HCT116 (cell line): ENCODE results near the gene PPP1R1C. TPM values are rescaled to one million over a fixed set of nuclear protein-coding genes. Genes with fewer than 3 reads are reported as not detected.
A peak's percentile ranks its signal among the peaks of the same experiment; 100 is the strongest.

ENCODE experiments used
- ATAC-seq: fragments of 200-7000 bp; cut with Tn5 transposase; 2 replicates; pipeline ENCODE4 v1.9.1; 2020; ENCODE audit warnings: mild to moderate bottlenecking, moderate library complexity
- BruUV-seq: library from RNA; stranded (reverse); fragments of 400-500 nt; replicated peaks from 2 replicates; lab custom pipeline; 2021; lab: Mats Ljungman, UMichigan
- CTCF ChIA-PET: fragments of 300-600 bp; sonication (Branson Sonifier 250); formaldehyde crosslinking; loops from one replicate; lab custom pipeline; 2021; ENCODE audit warnings: antibody characterized with exemption; lab: Charles Lee
- POLR2A ChIA-PET: fragments of 300-600, 350-600 bp; sonication (Branson Sonifier 250); formaldehyde crosslinking; loops from one replicate; lab custom pipeline; 2021; ENCODE audit warnings: antibody characterized with exemption; lab: Charles Lee
- RAD21 ChIA-PET, 2 experiments: fragments of 300-600 bp; sonication (Branson Sonifier 250); formaldehyde crosslinking; loops; one replicate each; lab custom pipeline; 2023; ENCODE audit warnings: low total read pairs in 2 of 2; ENCODE audit not compliant: uncharacterized antibody in 2 of 2, unreplicated experiment in 2 of 2, low non-redundant PET in 1 of 2; lab: Charles Lee
- DNase-seq: peaks from one replicate; pipeline ENCODE4 v3.0.0-alpha.2; 2010; ENCODE audit warnings: low read depth, low spot score
- H2AFZ ChIP-seq: fragments of 200-600 bp; shearing (Covaris generic), sonication (generic); 2 replicates; pipeline ENCODE4 v1.6.1; 2017; ENCODE audit warnings: low read depth, mixed run types, mixed read lengths, antibody characterized with exemption, low read length; ENCODE audit not compliant: poor library complexity, severe bottlenecking
- H3K27ac ChIP-seq: 2 replicates; pipeline ENCODE4 v1.5.1; 2012; ENCODE audit warnings: low read depth, low read length
- H3K27me3 ChIP-seq: fragments of 200-600 bp; sonication (generic); 2 replicates; pipeline ENCODE4 v1.6.1; 2016; ENCODE audit warnings: mixed run types, low read length, mixed read lengths; ENCODE audit not compliant: insufficient read depth
- H3K36me3 ChIP-seq, 2 experiments: fragments of 200-500 bp in 1 of 2; fragments of 200-600 bp in 1 of 2; sonication (Bioruptor generic) in 1 of 2; sonication (generic) in 1 of 2; 2 replicates each; pipeline versions ENCODE4 v1.5.1 to v1.6.1; 2014 to 2016; ENCODE audit warnings: low read length in 2 of 2, inconsistent platforms in 1 of 2, mixed read lengths in 1 of 2, mixed run types in 1 of 2; ENCODE audit not compliant: insufficient read depth in 2 of 2, control insufficient read depth in 1 of 2
- H3K4me1 ChIP-seq, 2 experiments: fragments of 200-600 bp in 1 of 2; sonication (generic) in 1 of 2; 2 replicates each; pipeline versions ENCODE4 v1.5.1 to v1.6.1; 2012 to 2017; ENCODE audit warnings: low read length in 2 of 2, inconsistent platforms in 1 of 2, mild to moderate bottlenecking in 1 of 2, mixed read lengths in 1 of 2, mixed run types in 1 of 2, moderate library complexity in 1 of 2; ENCODE audit not compliant: insufficient read depth in 2 of 2, control insufficient read depth in 1 of 2
- H3K4me2 ChIP-seq: fragments of 200-600 bp; sonication (generic); 2 replicates; pipeline ENCODE4 v1.6.1; 2017; ENCODE audit warnings: mixed run types, low read length, mixed read lengths
- H3K4me3 ChIP-seq, 2 experiments: fragments of 200-600 bp in 1 of 2; sonication (generic) in 1 of 2; replicated peaks in 1 of 2; 2 replicates each; pipeline ENCODE4 v1.5.1; 2011 to 2016; ENCODE audit warnings: low read length in 2 of 2, control low read depth in 1 of 2, low read depth in 1 of 2, mild to moderate bottlenecking in 1 of 2, mixed read lengths in 1 of 2, mixed run types in 1 of 2
- H3K79me2 ChIP-seq: fragments of 200-600 bp; sonication (generic); 2 replicates; pipeline ENCODE4 v1.6.1; 2017; ENCODE audit warnings: mild to moderate bottlenecking, mixed run types, low read length, moderate library complexity, mixed read lengths; ENCODE audit not compliant: insufficient read depth
- H3K9ac ChIP-seq: fragments of 200-600 bp; sonication (generic); 2 replicates; pipeline ENCODE4 v1.6.1; 2016; ENCODE audit warnings: low read length, mixed read lengths
- H3K9me2 ChIP-seq: fragments of 200-600 bp; sonication (generic), shearing (Covaris generic); 2 replicates; pipeline ENCODE4 v1.6.1; 2017; ENCODE audit warnings: mixed run types, mild to moderate bottlenecking, moderate library complexity; ENCODE audit not compliant: insufficient read depth
- H3K9me3 ChIP-seq, 2 experiments: fragments of 200-500 bp in 1 of 2; fragments of 200-600 bp in 1 of 2; sonication (Bioruptor generic) in 1 of 2; sonication (generic) in 1 of 2; 2 replicates each; pipeline ENCODE4 v1.6.1; 2014 to 2017; ENCODE audit warnings: low read length in 2 of 2, mixed read lengths in 2 of 2, inconsistent platforms in 1 of 2, low read depth in 1 of 2, mild to moderate bottlenecking in 1 of 2, mixed run types in 1 of 2, moderate library complexity in 1 of 2; ENCODE audit not compliant: control insufficient read depth in 1 of 2, insufficient read depth in 1 of 2
- H4K20me1 ChIP-seq: fragments of 200-600 bp; sonication (generic), shearing (Covaris generic); 2 replicates; pipeline ENCODE4 v1.6.1; 2017; ENCODE audit warnings: mixed run types, mild to moderate bottlenecking, moderate library complexity; ENCODE audit not compliant: insufficient read depth
- ATF3 ChIP-seq: IDR thresholded peaks from 2 replicates; pipeline ENCODE4 v1.6.1; 2012
- CBX3 ChIP-seq: IDR thresholded peaks from 2 replicates; pipeline ENCODE4 v1.6.1; 2012; ENCODE audit warnings: low read depth
- CEBPB ChIP-seq: IDR thresholded peaks from 2 replicates; pipeline ENCODE4 v1.6.1; 2012; ENCODE audit warnings: low read depth
- CTCF ChIP-seq, 3 experiments: fragments of 200-600 bp in 1 of 3; sonication (generic) in 1 of 3; IDR thresholded peaks in 2 of 3; conservative IDR thresholded peaks in 1 of 3; 2 replicates each; pipeline ENCODE4 v1.5.1; 2012 to 2017; ENCODE audit warnings: low read depth in 2 of 3, low read length in 2 of 3, antibody characterized with exemption in 1 of 3, borderline replicate concordance in 1 of 3, control low read depth in 1 of 3, mild to moderate bottlenecking in 1 of 3, mixed read lengths in 1 of 3, mixed run types in 1 of 3, moderate library complexity in 1 of 3; ENCODE audit not compliant: insufficient read depth in 1 of 3
- ELF1 ChIP-seq: IDR thresholded peaks from 2 replicates; pipeline ENCODE4 v1.6.1; 2012; ENCODE audit warnings: low read depth, borderline replicate concordance
- EZH2 ChIP-seq: fragments of 200-600 bp; sonication (generic); IDR thresholded peaks from 2 replicates; pipeline ENCODE4 v1.6.1; 2017; ENCODE audit warnings: antibody characterized with exemption, mixed run types
- FOSL1 ChIP-seq: IDR thresholded peaks from 2 replicates; pipeline ENCODE4 v1.6.1; 2012; ENCODE audit warnings: low read depth
- JUND ChIP-seq: IDR thresholded peaks from 2 replicates; pipeline ENCODE4 v1.6.1; 2012
- MAX ChIP-seq: IDR thresholded peaks from 2 replicates; pipeline ENCODE4 v1.6.1; 2012
- POLR2A ChIP-seq: IDR thresholded peaks from 2 replicates; pipeline ENCODE4 v1.7.0; 2011; ENCODE audit warnings: borderline replicate concordance; ENCODE audit not compliant: insufficient read depth, insufficient read length; ENCODE audit errors: extremely low read depth
- POLR2AphosphoS5 ChIP-seq: IDR thresholded peaks from 2 replicates; pipeline ENCODE4 v1.6.1; 2011; ENCODE audit warnings: mild to moderate bottlenecking, low read depth, low read length, moderate library complexity
- SIN3A ChIP-seq: IDR thresholded peaks from 2 replicates; pipeline ENCODE4 v1.6.1; 2012; ENCODE audit warnings: low read depth
- SRF ChIP-seq: IDR thresholded peaks from 2 replicates; pipeline ENCODE4 v1.6.1; 2012; ENCODE audit warnings: low read depth
- TCF7L2 ChIP-seq: IDR thresholded peaks from 2 replicates; pipeline ENCODE4 v1.7.0; 2011; ENCODE audit warnings: borderline replicate concordance, inconsistent platforms; ENCODE audit not compliant: insufficient read depth, insufficient read length; ENCODE audit errors: extremely low read depth
- YY1 ChIP-seq: IDR thresholded peaks from 2 replicates; pipeline ENCODE4 v1.6.1; 2011; ENCODE audit warnings: low read length, low read depth, moderate library complexity, mild to moderate bottlenecking; ENCODE audit not compliant: insufficient replicate concordance; ENCODE audit errors: extremely low read depth
- ZFX ChIP-seq: fragments of 450-650 bp; IDR thresholded peaks from 2 replicates; pipeline ENCODE4 v1.6.1; 2017
- ZNF274 ChIP-seq: fragments of 200-500 bp; sonication (Bioruptor generic); IDR thresholded peaks from 2 replicates; pipeline ENCODE4 v1.6.1; 2014; ENCODE audit warnings: mild to moderate bottlenecking, low read depth, low read length, inconsistent platforms
- intact Hi-C: fragments of 100-400 bp; cut with micrococcal nuclease; formaldehyde crosslinking; loops from 2 replicates; pipeline ENCODE4 v1.10.0; 2022
- total RNA-seq: library from RNA; stranded (reverse); gene quantifications from one replicate; pipeline ENCODE4 v1.2.1, GENCODE V29; 2021; ENCODE audit not compliant: unreplicated experiment

PPP1R1C gene
- total RNA-seq, 1 experiment from 2014 or later: 17.8 TPM

GRCh38 chr2:181957668-181958067 lies 28.0 kb upstream of the PPP1R1C start (continued):
- no peak for TF ChIP-seq ZFX
- TF ChIP-seq CEBPB: no peak
- TF ChIP-seq, all 23 proteins: peak for 5

GRCh38 chr2:181958726-181959125 lies 26.9 kb upstream of the PPP1R1C start:
- H3K9me3 ChIP-seq: no peaks in the 10 kb centered on the region
- no peaks in the 10 kb centered on the region for H3K9me2 ChIP-seq
- no peaks in the 10 kb centered on the region; a peak in 1 of 4 replicates for H3K36me3 ChIP-seq
- peak overlapping the region; percentile 73 for H3K4me2 ChIP-seq
- peak overlapping the region; percentile 51 for H3K9ac ChIP-seq
- CTCF ChIA-PET: no interaction called here
- 0 out of 2 replicates have a peak, but pooled peaks have one; percentile 16 for TF ChIP-seq FOSL1
- TF ChIP-seq ZFX: no peak
- TF ChIP-seq JUND: no peak
- TF ChIP-seq MAX: no peak
- no TSS peak for BruUV-seq
- no peak overlapping the region; a peak in 1 of 4 replicates for H3K4me3 ChIP-seq
- POLR2A ChIA-PET: interaction anchor here (1.5 kb wide), 1 partner anchor 63 kb away, joined by 3 read pairs; no protein-coding TSS in a partner anchor
- RAD21 ChIA-PET: no interaction called here
- ATAC-seq (no peak), DNase-seq (no peak)
- H4K20me1 ChIP-seq: no peaks in the 10 kb centered on the region
- peaks cover 56 to 66% of the 10 kb centered on the region in 2 experiments for H3K4me1 ChIP-seq
- H3K79me2 ChIP-seq: peaks cover 37% of the 10 kb centered on the region
- H2AFZ ChIP-seq: no peak overlapping the region
- peak overlapping the region; percentile 98 for H3K27ac ChIP-seq
- no peaks in the 10 kb centered on the region for H3K27me3 ChIP-seq
- intact Hi-C loops: no loop called here

GRCh38 chr2:181959508-181959907 lies 26.1 kb upstream of the PPP1R1C start:
- Histone ChIP-seq H2AFZ (no peak overlapping the region), H3K9me3 (no peaks in the 10 kb centered on the region), H3K36me3 (no peaks in the 10 kb centered on the region; a peak in 1 of 4 replicates), H3K79me2 (peaks cover 37% of the 10 kb centered on the region), H3K9ac (peak overlapping the region; percentile 51), H3K4me3 (no peak overlapping the region), H3K27me3 (no peaks in the 10 kb centered on the region), H4K20me1 (no peaks in the 10 kb centered on the region), H3K9me2 (no peaks in the 10 kb centered on the region), H3K4me1 (peaks cover 51 to 59% of the 10 kb centered on the region in 2 experiments), H3K27ac (peak overlapping the region; percentile 98; the same call in 1 of the 2 replicates), H3K4me2 (peak overlapping the region; percentile 73)
- ChIA-PET CTCF (no interaction called here), POLR2A (interaction anchor here (1.5 kb wide), 1 partner anchor 64 kb away, joined by 3 read pairs; no protein-coding TSS in a partner anchor), RAD21 (no interaction called here)
- ATAC-seq (no peak), DNase-seq (no peak)
- BruUV-seq: no TSS peak
- intact Hi-C loops: no loop called here
- TF ChIP-seq ZNF274 (no peak), SRF (no peak), EZH2 (no peak), CTCF (IDR thresholded peaks at IDR 0.05 in 2 of 3, conservative IDR thresholded peaks at IDR 0.05 in 1 of 3; ENCODE audit: borderline replicate concordance in 1 of 3, insufficient read depth in 1 of 3, low read depth in 2 of 3, low read length in 2 of 3) (no peak), MAX (no peak), TCF7L2 (no peak), ELF1 (no peak), ZFX (no peak), ATF3 (no peak), POLR2AphosphoS5 (no peak), POLR2A (no peak), CEBPB (no peak), CBX3 (no peak), SIN3A (no peak), YY1 (no peak)
